ENCODE results near the gene HEY2. TPM values are rescaled to one million over a fixed set of nuclear protein-coding genes. Genes with fewer than 3 reads are reported as not detected.

Gene HEY2
- total and polyA plus RNA-seq, 8 donors, result 0.83 to 3.8 (median 1.2) TPM; not detected in 2

DNA sequence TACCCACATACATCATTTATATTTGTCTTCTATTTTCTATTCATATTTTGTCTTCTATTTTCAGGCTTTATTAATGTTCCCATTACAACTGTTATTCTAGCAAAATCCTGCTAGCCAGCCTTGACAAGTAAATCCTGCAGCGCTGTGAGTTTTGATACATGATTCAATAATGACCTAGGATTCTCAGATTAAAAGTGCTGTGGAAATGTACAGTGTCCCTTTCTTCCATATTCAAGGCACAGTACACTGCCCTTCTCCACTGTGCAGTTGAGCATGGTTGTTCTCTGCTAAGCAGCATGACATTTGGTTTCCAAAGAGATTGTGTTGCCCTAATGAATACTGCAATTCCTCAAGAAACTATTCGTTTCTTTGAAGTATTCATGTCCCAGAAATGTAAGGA lies 5.8 kb upstream of the HEY2 start:
- Histone ChIP-seq H3K27me3 (peaks cover 0 to 42% (median 36%) of the 10 kb centered on the region in 3 donors), H3K9me3 (no peaks in the 10 kb centered on the region), H3K36me3 (no peaks in the 10 kb centered on the region), H3K4me3 (no peak overlapping the region), H3K27ac (no peak overlapping the region), H3K4me1 (peaks cover 0 to 30% (median 21%) of the 10 kb centered on the region in 4 donors)
- TF ChIP-seq POLR2AphosphoS5 (IDR thresholded peaks at IDR 0.05) (no peak), POLR2A (IDR thresholded peaks at IDR 0.05) (no peak), EP300 (IDR thresholded peaks at IDR 0.05) (no peak)
- TF ChIP-seq, protein P1, sequence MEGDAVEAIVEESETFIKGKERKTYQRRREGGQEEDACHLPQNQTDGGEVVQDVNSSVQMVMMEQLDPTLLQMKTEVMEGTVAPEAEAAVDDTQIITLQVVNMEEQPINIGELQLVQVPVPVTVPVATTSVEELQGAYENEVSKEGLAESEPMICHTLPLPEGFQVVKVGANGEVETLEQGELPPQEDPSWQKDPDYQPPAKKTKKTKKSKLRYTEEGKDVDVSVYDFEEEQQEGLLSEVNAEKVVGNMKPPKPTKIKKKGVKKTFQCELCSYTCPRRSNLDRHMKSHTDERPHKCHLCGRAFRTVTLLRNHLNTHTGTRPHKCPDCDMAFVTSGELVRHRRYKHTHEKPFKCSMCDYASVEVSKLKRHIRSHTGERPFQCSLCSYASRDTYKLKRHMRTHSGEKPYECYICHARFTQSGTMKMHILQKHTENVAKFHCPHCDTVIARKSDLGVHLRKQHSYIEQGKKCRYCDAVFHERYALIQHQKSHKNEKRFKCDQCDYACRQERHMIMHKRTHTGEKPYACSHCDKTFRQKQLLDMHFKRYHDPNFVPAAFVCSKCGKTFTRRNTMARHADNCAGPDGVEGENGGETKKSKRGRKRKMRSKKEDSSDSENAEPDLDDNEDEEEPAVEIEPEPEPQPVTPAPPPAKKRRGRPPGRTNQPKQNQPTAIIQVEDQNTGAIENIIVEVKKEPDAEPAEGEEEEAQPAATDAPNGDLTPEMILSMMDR (IDR thresholded peaks at IDR 0.05), result no peak
- WGBS, 5 donors, result 72 to 82% (median 78%) methylated on average over 2 of the region's 2 CpGs
- intact Hi-C loops (cut with DNase I; ENCODE audit: low total_unique reads), result no loop called here
- no peak for DNase-seq

- no peaks in the 10 kb centered on the region for H3K9me3 ChIP-seq
- DNase-seq, result no peak
- no peak overlapping the region for H3K4me3 ChIP-seq
- H3K27ac ChIP-seq, result peak overlapping the region in 3 of 5 donors; percentile 37 to 87 (median 84)
- peaks cover 7 to 44% (median 37%) of the 10 kb centered on the region in 4 donors for H3K4me1 ChIP-seq
- H3K27me3 ChIP-seq, result peaks cover 0 to 61% (median 53%) of the 10 kb centered on the region in 3 donors
- WGBS, 5 donors, result 72 to 82% (median 74%) methylated on average over 6 of the region's 6 CpGs
- H3K36me3 ChIP-seq, result no peaks in the 10 kb centered on the region
- no peak for TF ChIP-seq EP300 (IDR thresholded peaks at IDR 0.05)
- no peak for TF ChIP-seq POLR2A (IDR thresholded peaks at IDR 0.05)
- TF ChIP-seq, protein P1 (IDR thresholded peaks at IDR 0.05), result no peak
- no peak for TF ChIP-seq POLR2AphosphoS5 (IDR thresholded peaks at IDR 0.05)
- intact Hi-C loops (cut with DNase I; ENCODE audit: low total_unique reads), result no loop called here
These were observed 4.0 kb upstream of the HEY2 start for GRCh38 chr6:125745281-125746018.

DNA sequence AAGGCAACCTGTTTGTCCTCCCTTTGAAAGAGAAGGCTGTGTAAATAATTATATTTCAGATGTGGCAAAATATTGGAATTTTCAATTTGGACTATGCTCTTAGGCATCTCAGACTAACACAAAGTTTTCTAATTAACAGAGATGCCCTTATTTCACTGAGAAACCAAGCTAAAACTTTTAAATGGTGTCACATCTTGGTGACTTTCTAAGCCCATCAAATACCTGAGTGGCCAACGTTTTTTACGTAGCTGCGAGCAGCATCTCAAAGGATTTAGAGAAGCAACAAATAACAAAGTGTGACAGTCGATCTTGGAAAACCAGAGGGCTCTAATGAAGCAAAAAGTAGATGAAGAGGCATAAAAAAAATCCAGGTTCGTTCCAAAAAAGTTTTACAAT lies 3.4 kb upstream of the HEY2 start:
- intact Hi-C loops (cut with DNase I; ENCODE audit: low total_unique reads), result no loop called here
- H3K27me3 ChIP-seq, result peaks cover 0 to 66% (median 58%) of the 10 kb centered on the region in 3 donors
- no peaks in the 10 kb centered on the region for H3K36me3 ChIP-seq
- 42 to 62% (median 52%) methylated on average over 5 of the region's 5 CpGs for WGBS, 5 donors
- TF ChIP-seq EP300 (IDR thresholded peaks at IDR 0.05), result no peak
- TF ChIP-seq, protein P1 (IDR thresholded peaks at IDR 0.05), result no peak
- no peak for TF ChIP-seq POLR2A (IDR thresholded peaks at IDR 0.05)
- no peak for TF ChIP-seq POLR2AphosphoS5 (IDR thresholded peaks at IDR 0.05)
- peaks cover 7 to 47% (median 39%) of the 10 kb centered on the region in 4 donors for H3K4me1 ChIP-seq
- H3K9me3 ChIP-seq, result no peaks in the 10 kb centered on the region
- H3K27ac ChIP-seq, result peak overlapping the region in 4 of 5 donors; percentile 76 to 87 (median 82)
- peak overlapping the region in 1 of 4 donors; percentile 72 for H3K4me3 ChIP-seq
- DNase-seq, result no peak

GRCh38 chr6:125746731-125747588 lies 2.5 kb upstream of the HEY2 start:
- peaks cover 7 to 51% (median 39%) of the 10 kb centered on the region in 4 donors for H3K4me1 ChIP-seq
- WGBS, 5 donors, result 5 to 12% (median 7%) methylated on average over 32 of the region's 32 CpGs
- DNase-seq, result peak; percentile 60 to 79
- H3K36me3 ChIP-seq, result no peaks in the 10 kb centered on the region
- H3K4me3 ChIP-seq, result peak overlapping the region; percentile 67 to 83 (median 74)
- H3K27me3 ChIP-seq, result peaks cover 0 to 76% (median 68%) of the 10 kb centered on the region in 3 donors
- intact Hi-C loops (cut with DNase I; ENCODE audit: low total_unique reads), result no loop called here
- H3K9me3 ChIP-seq, result no peaks in the 10 kb centered on the region
- TF ChIP-seq POLR2A (IDR thresholded peaks at IDR 0.05) (no peak), POLR2AphosphoS5 (IDR thresholded peaks at IDR 0.05) (peak in 2 of 3 donors; percentile 42 to 59)
- H3K27ac ChIP-seq, result peak overlapping the region; percentile 42 to 87 (median 81)
